MCF 10A (cell line): Measurements from ENCODE around the gene ZNF227. TPM values are rescaled to one million over a fixed set of nuclear protein-coding genes. Genes with fewer than 3 reads are reported as not detected.

Experiments used
- BruUV-seq: library from RNA; stranded (reverse); fragments of 400-500 nt; replicated peaks from 2 replicates; lab custom pipeline; 2021; lab: Mats Ljungman, UMichigan
- CTCF ChIA-PET: fragments of 300-600 bp; sonication (Branson Sonifier 250); formaldehyde crosslinking; extraction: SDS; loops from one replicate; lab custom pipeline; 2021; ENCODE audit warnings: antibody characterized with exemption, inconsistent platforms; lab: Yijun Ruan, JAX
- POLR2A ChIA-PET: fragments of 300-600, 350-650 bp; sonication (Branson Sonifier 250); formaldehyde crosslinking; extraction: SDS; loops from one replicate; lab custom pipeline; 2020; ENCODE audit warnings: antibody characterized with exemption, inconsistent platforms; lab: Yijun Ruan, JAX
- DNase-seq: peaks from one replicate; pipeline ENCODE4 v3.0.0-alpha.2; 2018; ENCODE audit not compliant: unreplicated experiment
- H3K27ac Mint-ChIP-seq: one replicate; pipeline ENCODE4 v1.8.0; 2022; ENCODE audit warnings: mild to moderate bottlenecking, low read depth, mixed read lengths; ENCODE audit not compliant: unreplicated experiment
- H3K27me3 Mint-ChIP-seq: one replicate; pipeline ENCODE4 v1.8.0; 2022; ENCODE audit warnings: mixed read lengths; ENCODE audit not compliant: insufficient read depth, unreplicated experiment
- H3K36me3 Mint-ChIP-seq: one replicate; pipeline ENCODE4 v1.8.0; 2022; ENCODE audit warnings: mild to moderate bottlenecking, moderate library complexity, mixed read lengths; ENCODE audit not compliant: insufficient read depth, unreplicated experiment
- H3K4me1 Mint-ChIP-seq: one replicate; pipeline ENCODE4 v1.8.0; 2022; ENCODE audit warnings: mixed read lengths; ENCODE audit not compliant: insufficient read depth, unreplicated experiment
- H3K4me3 Mint-ChIP-seq: one replicate; pipeline ENCODE4 v1.8.0; 2022; ENCODE audit warnings: mild to moderate bottlenecking, moderate library complexity, mixed read lengths; ENCODE audit not compliant: unreplicated experiment
- H3K9me3 Mint-ChIP-seq: one replicate; pipeline ENCODE4 v1.8.0; 2022; ENCODE audit warnings: mixed read lengths; ENCODE audit not compliant: unreplicated experiment
- intact Hi-C: fragments of 100-400 bp; cut with micrococcal nuclease; formaldehyde crosslinking; loops from 2 replicates; pipeline ENCODE4 v1.14.1; 2022
- total RNA-seq: library from RNA; stranded (reverse); gene quantifications from 2 replicates; pipeline ENCODE4 v1.2.3, GENCODE V29; 2022
- TF ChIP-seq, protein P1 (sequence below): fragments of 200-600 bp; IDR thresholded peaks from one replicate; pipeline ENCODE4 v1.8.0; 2022; ENCODE audit warnings: antibody characterized with exemption, mild to moderate bottlenecking; ENCODE audit not compliant: unreplicated experiment

Gene ZNF227
- total RNA-seq, 1 experiment from 2014 or later, result 22.6 TPM

DNA sequence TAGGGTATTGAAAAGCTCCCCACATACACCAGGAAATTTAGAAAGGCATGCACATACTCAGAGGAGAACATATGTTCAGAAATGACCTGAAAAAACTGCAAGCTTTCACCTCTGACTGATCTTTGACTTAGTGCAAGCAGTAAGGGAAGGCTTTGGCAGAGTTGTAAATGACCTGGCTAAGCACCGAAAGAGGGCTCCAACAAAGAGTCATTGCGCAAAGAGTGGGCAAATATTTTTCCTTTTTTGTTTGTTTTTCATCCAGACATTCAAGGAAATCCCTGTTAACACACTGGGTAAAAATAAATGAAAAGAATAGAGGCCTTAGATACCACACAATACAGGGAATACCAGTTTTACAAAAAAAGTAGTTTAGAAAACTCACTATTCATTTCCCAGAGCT lies 42.2 kb downstream of the ZNF227 start:
- Mint-ChIP-seq H3K9me3 (peaks cover 74% of the 10 kb centered on the region), H3K27me3 (no peaks in the 10 kb centered on the region), H3K27ac (no peak overlapping the region), H3K4me1 (no peaks in the 10 kb centered on the region), H3K4me3 (no peak overlapping the region), H3K36me3 (peaks cover 6% of the 10 kb centered on the region)
- no peak for DNase-seq
- CTCF ChIA-PET, result no interaction called here
- BruUV-seq, result no TSS peak
- intact Hi-C loops, result no loop called here
- TF ChIP-seq, protein P1, sequence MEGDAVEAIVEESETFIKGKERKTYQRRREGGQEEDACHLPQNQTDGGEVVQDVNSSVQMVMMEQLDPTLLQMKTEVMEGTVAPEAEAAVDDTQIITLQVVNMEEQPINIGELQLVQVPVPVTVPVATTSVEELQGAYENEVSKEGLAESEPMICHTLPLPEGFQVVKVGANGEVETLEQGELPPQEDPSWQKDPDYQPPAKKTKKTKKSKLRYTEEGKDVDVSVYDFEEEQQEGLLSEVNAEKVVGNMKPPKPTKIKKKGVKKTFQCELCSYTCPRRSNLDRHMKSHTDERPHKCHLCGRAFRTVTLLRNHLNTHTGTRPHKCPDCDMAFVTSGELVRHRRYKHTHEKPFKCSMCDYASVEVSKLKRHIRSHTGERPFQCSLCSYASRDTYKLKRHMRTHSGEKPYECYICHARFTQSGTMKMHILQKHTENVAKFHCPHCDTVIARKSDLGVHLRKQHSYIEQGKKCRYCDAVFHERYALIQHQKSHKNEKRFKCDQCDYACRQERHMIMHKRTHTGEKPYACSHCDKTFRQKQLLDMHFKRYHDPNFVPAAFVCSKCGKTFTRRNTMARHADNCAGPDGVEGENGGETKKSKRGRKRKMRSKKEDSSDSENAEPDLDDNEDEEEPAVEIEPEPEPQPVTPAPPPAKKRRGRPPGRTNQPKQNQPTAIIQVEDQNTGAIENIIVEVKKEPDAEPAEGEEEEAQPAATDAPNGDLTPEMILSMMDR, result no peak
- POLR2A ChIA-PET, result no interaction called here

DNA sequence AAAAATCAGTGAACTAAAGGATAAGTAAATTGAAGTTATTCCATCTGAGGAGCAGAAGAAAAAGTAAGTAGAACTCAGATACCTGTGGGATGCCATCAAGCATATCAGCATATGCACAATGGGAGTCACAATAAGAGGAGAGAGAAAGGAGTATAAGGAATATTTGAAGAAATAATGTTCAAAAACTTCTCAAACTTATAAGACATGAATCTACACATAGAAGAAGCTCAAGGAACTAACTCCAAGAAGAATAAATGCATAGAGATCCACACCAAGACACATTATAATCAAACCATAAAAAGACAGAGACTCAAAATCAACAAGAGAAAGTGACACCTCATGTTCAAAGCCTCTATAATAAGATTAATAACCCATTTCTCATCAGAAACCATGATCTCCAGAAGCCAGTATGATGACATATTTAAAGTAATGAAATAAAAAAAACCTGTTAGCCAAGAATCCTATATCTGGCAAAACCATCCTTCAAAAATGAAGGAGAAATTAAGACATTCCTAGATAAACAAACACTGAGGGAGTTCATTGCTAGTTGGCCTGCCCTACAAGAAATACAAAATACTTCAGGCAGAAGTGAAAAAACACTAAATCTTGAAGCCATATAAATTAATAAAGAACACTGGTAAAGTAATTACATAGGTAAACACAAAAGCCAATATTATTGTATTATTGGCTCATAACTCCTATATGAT lies 43.5 kb downstream of the ZNF227 start:
- H3K36me3 Mint-ChIP-seq, result peaks cover 6% of the 10 kb centered on the region
- peaks cover 8% of the 10 kb centered on the region for H3K4me1 Mint-ChIP-seq
- DNase-seq, result no peak
- H3K27me3 Mint-ChIP-seq, result no peaks in the 10 kb centered on the region
- intact Hi-C loops, result no loop called here
- no TSS peak for BruUV-seq
- no peak overlapping the region for H3K27ac Mint-ChIP-seq
- no peak overlapping the region for H3K4me3 Mint-ChIP-seq
- CTCF ChIA-PET, result no interaction called here
- TF ChIP-seq, protein P1, result no peak
- POLR2A ChIA-PET, result no interaction called here
- peaks cover 70% of the 10 kb centered on the region for H3K9me3 Mint-ChIP-seq

DNA sequence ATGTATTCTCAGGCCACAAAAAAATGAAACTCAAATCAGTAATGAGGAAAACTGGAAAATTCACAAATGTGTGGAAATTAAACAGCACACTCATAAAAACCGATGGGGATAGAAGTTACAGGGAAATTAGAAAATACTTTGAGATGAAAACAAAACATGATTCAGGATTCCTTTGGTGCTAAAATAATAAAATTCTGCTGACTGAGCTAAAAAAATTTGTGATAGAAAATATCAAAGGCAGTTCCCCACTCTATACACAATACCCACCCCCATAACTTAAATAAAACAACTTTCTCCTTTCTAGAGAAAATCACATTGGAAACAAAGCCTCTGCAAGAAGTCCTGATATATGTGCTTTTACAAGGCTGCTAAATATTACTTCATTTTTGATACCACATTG lies 45.8 kb downstream of the ZNF227 start:
- H3K4me3 Mint-ChIP-seq, result no peak overlapping the region
- H3K27me3 Mint-ChIP-seq, result no peaks in the 10 kb centered on the region
- intact Hi-C loops, result no loop called here
- CTCF ChIA-PET, result no interaction called here
- DNase-seq, result no peak
- TF ChIP-seq, protein P1, result no peak
- peaks cover 48% of the 10 kb centered on the region for H3K9me3 Mint-ChIP-seq
- POLR2A ChIA-PET, result no interaction called here
- H3K4me1 Mint-ChIP-seq, result peaks cover 8% of the 10 kb centered on the region
- no peak overlapping the region for H3K27ac Mint-ChIP-seq
- BruUV-seq, result no TSS peak
- H3K36me3 Mint-ChIP-seq, result no peaks in the 10 kb centered on the region

DNA sequence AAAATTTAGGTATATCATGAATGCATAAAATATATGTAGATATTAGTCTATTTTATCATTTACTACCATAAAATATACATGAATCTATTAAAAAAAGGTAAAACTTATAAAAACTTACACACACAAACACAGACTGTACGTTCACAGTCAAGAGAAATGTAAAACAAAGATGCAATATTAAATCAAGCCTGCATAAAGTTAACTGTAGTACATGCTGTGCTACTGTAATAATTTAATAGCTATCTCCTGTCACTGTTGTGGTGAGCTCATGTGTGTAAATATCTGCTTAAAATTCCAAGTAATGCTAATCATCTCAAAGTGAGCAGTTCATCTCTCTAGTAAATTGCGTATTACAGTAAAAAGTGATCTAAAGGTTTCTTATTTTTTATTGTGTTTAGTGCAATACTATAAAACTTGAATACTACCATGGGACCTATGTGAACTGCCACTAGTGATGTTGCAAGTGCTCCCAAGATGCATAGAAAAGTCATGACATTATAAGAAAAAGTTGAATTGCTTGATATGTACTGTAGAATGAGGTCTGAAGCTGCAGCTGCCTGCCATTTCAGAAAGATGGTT lies 46.6 kb downstream of the ZNF227 start:
- CTCF ChIA-PET, result no interaction called here
- POLR2A ChIA-PET, result interaction anchor here (0.9 to 1.4 kb wide), 2 partner anchors 46 to 144 kb away, joined by 3 to 4 read pairs; partner anchors contain the start of gene ZNF235

More for the DNA sequence above, 46.6 kb downstream of the ZNF227 start:
- BruUV-seq, result no TSS peak
- H3K4me3 Mint-ChIP-seq, result no peak overlapping the region
- H3K9me3 Mint-ChIP-seq, result peaks cover 46% of the 10 kb centered on the region
- H3K27me3 Mint-ChIP-seq, result no peaks in the 10 kb centered on the region
- intact Hi-C loops, result no loop called here
- TF ChIP-seq, protein P1, result no peak
- H3K27ac Mint-ChIP-seq, result no peak overlapping the region
- H3K36me3 Mint-ChIP-seq, result no peaks in the 10 kb centered on the region
- H3K4me1 Mint-ChIP-seq, result peaks cover 8% of the 10 kb centered on the region
- DNase-seq, result no peak
